Naive thymus-derived CD4-positive, alpha-beta T cell (primary cell): ENCODE data around the gene KLF11. TPM values are rescaled to one million over a fixed set of nuclear protein-coding genes. Genes with fewer than 3 reads are reported as not detected.

Experiments
- ATAC-seq: fragments of 150-1000 bp; cut with Tn5 transposase; 2 replicates; pipeline ENCODE4 v1.10.0; 2021; ENCODE audit warnings: mild to moderate bottlenecking, moderate library complexity
- CTCF ChIA-PET: fragments of 350-600 bp; sonication (Branson Sonifier 250); formaldehyde crosslinking; loops from one replicate; lab custom pipeline; 2021; ENCODE audit warnings: antibody characterized with exemption; lab: Charles Lee
- POLR2A ChIA-PET: fragments of 350-600 bp; sonication (Branson Sonifier 250); formaldehyde crosslinking; loops from one replicate; lab custom pipeline; 2021; ENCODE audit warnings: antibody characterized with exemption, inconsistent platforms; lab: Charles Lee
- DNase-seq, 9 donors: peaks; one replicate each; pipeline versions ENCODE4 v3.0.0 to v3.0.0-alpha.2; 2020 to 2022; ENCODE audit warnings: mixed read lengths in 1 of 9
- H3K27ac ChIP-seq: one replicate; pipeline ENCODE4 v1.7.0; 2013; ENCODE audit warnings: mild to moderate bottlenecking, low read depth, low read length, moderate library complexity
- H3K27me3 ChIP-seq, 2 donors: one replicate each; pipeline ENCODE4 v1.7.0; 2013; ENCODE audit warnings: low read length in 2 of 2, mild to moderate bottlenecking in 2 of 2, moderate library complexity in 2 of 2; ENCODE audit not compliant: control insufficient read depth in 2 of 2, insufficient read depth in 2 of 2
- H3K36me3 ChIP-seq, 3 experiments: 1 replicate in 2 of 3; 2 replicates in 1 of 3; pipeline ENCODE4 v1.7.0; 2013; ENCODE audit warnings: low read length in 3 of 3, mild to moderate bottlenecking in 3 of 3, moderate library complexity in 1 of 3; ENCODE audit not compliant: insufficient read depth in 3 of 3, control insufficient read depth in 2 of 3
- H3K4me1 ChIP-seq, 2 donors: one replicate each; pipeline ENCODE4 v1.7.0; 2013; ENCODE audit warnings: low read length in 2 of 2, mild to moderate bottlenecking in 2 of 2, moderate library complexity in 1 of 2; ENCODE audit not compliant: control insufficient read depth in 2 of 2, insufficient read depth in 2 of 2
- H3K4me3 ChIP-seq: 2 replicates; pipeline ENCODE4 v1.7.0; 2013; ENCODE audit warnings: mild to moderate bottlenecking, low read length
- H3K9me3 ChIP-seq, 3 experiments: 1 replicate in 2 of 3; 2 replicates in 1 of 3; pipeline ENCODE4 v1.7.0; 2013; ENCODE audit warnings: low read length in 3 of 3; ENCODE audit not compliant: control insufficient read depth in 2 of 3
- H3K27ac Mint-ChIP-seq, 9 donors: one replicate each; pipeline ENCODE4 v1.8.0; 2020 to 2022; ENCODE audit warnings: mixed read lengths in 9 of 9, mild to moderate bottlenecking in 8 of 9, moderate library complexity in 5 of 9, inconsistent platforms in 2 of 9
- H3K27me3 Mint-ChIP-seq, 5 donors: one replicate each; pipeline ENCODE4 v1.8.0; 2021 to 2022; ENCODE audit warnings: mixed read lengths in 5 of 5, mild to moderate bottlenecking in 1 of 5
- H3K36me3 Mint-ChIP-seq, 5 donors: one replicate each; pipeline ENCODE4 v1.8.0; 2020 to 2022; ENCODE audit warnings: mixed read lengths in 5 of 5, mild to moderate bottlenecking in 3 of 5, inconsistent platforms in 1 of 5
- H3K4me1 Mint-ChIP-seq, 7 donors: one replicate each; pipeline ENCODE4 v1.8.0; 2020 to 2022; ENCODE audit warnings: mixed read lengths in 7 of 7, mild to moderate bottlenecking in 3 of 7, inconsistent platforms in 1 of 7
- H3K4me3 Mint-ChIP-seq, 10 donors: one replicate each; pipeline ENCODE4 v1.8.0; 2020 to 2022; ENCODE audit warnings: mild to moderate bottlenecking in 10 of 10, mixed read lengths in 10 of 10, moderate library complexity in 6 of 10, inconsistent platforms in 2 of 10
- H3K9me3 Mint-ChIP-seq, 11 donors: one replicate each; pipeline ENCODE4 v1.8.0; 2020 to 2022; ENCODE audit warnings: mixed read lengths in 11 of 11, mild to moderate bottlenecking in 4 of 11, inconsistent platforms in 1 of 11, moderate library complexity in 1 of 11
- intact Hi-C, 2 donors: fragments of 100-400 bp; cut with micrococcal nuclease; formaldehyde crosslinking; loops; one replicate each; pipeline ENCODE4 v1.15.1; 2023
- polyA plus RNA-seq, 2 donors: library from polyadenylated mRNA; unstranded; fragments of 300-500 nt; fragmentation: Illumina TruSeq; gene quantifications; one replicate each; pipeline ENCODE4 v1.2.3, GENCODE V29; 2021
- total RNA-seq, 6 experiments: library from RNA in 5 of 6; stranded (reverse) in 5 of 6; gene quantifications; 1 replicate in 5 of 6; 2 replicates in 1 of 6; pipeline ENCODE4 v1.2.3 and lab custom pipeline; 2021 to 2026

Gene KLF11
- total and polyA plus RNA-seq, 7 experiments from 2014 or later: 1.3 to 48.6 (median 4.8) TPM

DNA sequence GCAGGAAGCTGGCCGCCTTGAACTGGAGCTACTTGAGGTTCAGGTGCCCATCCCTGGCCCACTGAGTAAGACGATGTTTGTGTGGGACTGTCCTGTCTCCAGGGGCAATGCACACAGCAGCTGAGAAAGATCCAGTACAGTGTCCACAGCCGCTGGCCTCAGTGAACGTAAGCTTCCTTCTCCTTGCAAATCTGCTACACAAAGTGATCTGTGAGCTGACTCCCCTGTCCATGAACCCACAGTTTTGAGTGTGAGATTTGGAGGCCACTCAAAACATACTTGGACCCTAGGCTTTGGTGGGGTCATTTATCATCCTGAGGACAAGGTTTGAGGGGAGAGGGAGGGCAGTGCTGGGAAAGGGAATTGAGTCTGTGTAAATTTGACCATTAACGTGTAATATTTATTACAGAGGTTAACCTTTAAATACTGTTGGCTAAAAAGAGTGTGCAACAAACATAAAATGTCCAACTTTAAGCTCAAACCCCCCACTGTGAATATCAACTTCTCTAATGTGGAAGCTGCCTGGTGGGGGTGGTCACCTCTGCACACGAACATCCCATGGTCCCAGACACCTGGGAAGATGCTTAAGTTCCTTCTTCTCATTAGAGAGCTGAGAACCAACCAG, 41.8 kb downstream of the KLF11 start:
- Histone ChIP-seq H3K27me3 (peaks cover 0 to 8% of the 10 kb centered on the region in 2 donors), H3K4me1 (peaks cover 9 to 11% of the 10 kb centered on the region in 2 donors), H3K9me3 (no peaks in the 10 kb centered on the region), H3K4me3 (no peak overlapping the region), H3K36me3 (no peaks in the 10 kb centered on the region), H3K27ac (no peak overlapping the region)
- peaks cover 61 to 89% (median 69%) of the 10 kb centered on the region in 5 donors for H3K27me3 Mint-ChIP-seq
- no peak overlapping the region for H3K27ac Mint-ChIP-seq
- DNase-seq (no peak), ATAC-seq (no peak)
- H3K4me3 Mint-ChIP-seq: no peak overlapping the region
- peaks cover 0 to 2% (median 0%) of the 10 kb centered on the region in 11 donors for H3K9me3 Mint-ChIP-seq
- POLR2A ChIA-PET: no interaction called here
- no peaks in the 10 kb centered on the region for H3K36me3 Mint-ChIP-seq
- CTCF ChIA-PET: interaction anchor here (0.6 to 1.2 kb wide), 2 partner anchors 12 to 525 kb away, joined by 3 to 4 read pairs; no protein-coding TSS in a partner anchor
- peaks cover 6 to 12% (median 8%) of the 10 kb centered on the region in 7 donors for H3K4me1 Mint-ChIP-seq
- intact Hi-C loops: no loop called here

GRCh38 chr2:10085668-10086059, 42.3 kb downstream of the KLF11 start:
- DNase-seq: no peak
- H3K9me3 ChIP-seq: no peaks in the 10 kb centered on the region
- intact Hi-C loops: no loop called here
- POLR2A ChIA-PET: no interaction called here
- no peak overlapping the region for H3K27ac ChIP-seq
- H3K4me1 Mint-ChIP-seq: peaks cover 6 to 12% (median 8%) of the 10 kb centered on the region in 7 donors
- peaks cover 7 to 9% of the 10 kb centered on the region in 2 donors for H3K4me1 ChIP-seq
- H3K27me3 ChIP-seq: peaks cover 0 to 8% of the 10 kb centered on the region in 2 donors
- H3K9me3 Mint-ChIP-seq: peaks cover 0 to 2% (median 0%) of the 10 kb centered on the region in 11 donors
- CTCF ChIA-PET: interaction anchor here (0.6 to 1.2 kb wide), 2 partner anchors 13 to 524 kb away, joined by 3 to 4 read pairs; no protein-coding TSS in a partner anchor
- peaks cover 66 to 94% (median 71%) of the 10 kb centered on the region in 5 donors for H3K27me3 Mint-ChIP-seq
- H3K4me3 Mint-ChIP-seq: no peak overlapping the region
- H3K4me3 ChIP-seq: no peak overlapping the region
- H3K36me3 ChIP-seq: no peaks in the 10 kb centered on the region
- H3K36me3 Mint-ChIP-seq: no peaks in the 10 kb centered on the region
- no peak for ATAC-seq
- no peak overlapping the region for H3K27ac Mint-ChIP-seq

DNA sequence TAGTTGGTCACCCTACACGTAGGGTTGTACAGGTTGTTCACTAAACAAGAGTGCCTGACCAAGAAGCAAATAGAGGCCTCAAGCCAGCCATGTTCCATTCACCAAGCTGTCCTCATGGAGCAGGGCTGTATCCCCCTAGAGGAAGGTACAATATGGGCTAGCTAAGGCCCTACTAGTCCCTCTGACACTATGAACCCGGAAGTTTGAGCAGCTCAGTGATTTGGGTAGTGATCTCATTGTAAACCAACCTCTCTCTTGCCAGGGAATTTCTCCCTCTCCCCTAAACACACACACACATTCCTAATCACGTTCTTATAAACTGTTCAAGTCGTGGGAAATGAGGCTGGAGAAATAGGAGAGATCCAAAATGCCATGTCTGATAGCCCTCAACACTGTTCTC, 43.6 kb downstream of the KLF11 start:
- CTCF ChIA-PET: interaction anchor here (0.8 to 1.9 kb wide), 2 partner anchors 10 to 348 kb away, joined by 3 to 5 read pairs; no protein-coding TSS in a partner anchor
- Histone ChIP-seq H3K27me3 (peaks cover 0 to 4% of the 10 kb centered on the region in 2 donors), H3K36me3 (no peaks in the 10 kb centered on the region), H3K4me3 (no peak overlapping the region), H3K9me3 (no peaks in the 10 kb centered on the region), H3K4me1 (no peaks in the 10 kb centered on the region), H3K27ac (no peak overlapping the region)
- Mint-ChIP-seq H3K4me1 (peaks cover 4 to 7% (median 6%) of the 10 kb centered on the region in 7 donors), H3K9me3 (peaks cover 0 to 2% (median under 1%) of the 10 kb centered on the region in 11 donors), H3K36me3 (peaks cover 0 to 1% (median 0%) of the 10 kb centered on the region in 5 donors), H3K27me3 (peaks cover 62 to 88% (median 66%) of the 10 kb centered on the region in 5 donors), H3K27ac (no peak overlapping the region), H3K4me3 (no peak overlapping the region)
- DNase-seq: no peak
- POLR2A ChIA-PET: no interaction called here
- no peak for ATAC-seq
- intact Hi-C loops: no loop called here

- Histone ChIP-seq H3K4me3 (no peak overlapping the region), H3K4me1 (no peaks in the 10 kb centered on the region), H3K9me3 (no peaks in the 10 kb centered on the region), H3K27me3 (peaks cover 0 to 4% of the 10 kb centered on the region in 2 donors), H3K36me3 (no peaks in the 10 kb centered on the region), H3K27ac (no peak overlapping the region)
- Mint-ChIP-seq H3K9me3 (peaks cover 0 to 6% (median 2%) of the 10 kb centered on the region in 11 donors), H3K4me3 (no peak overlapping the region), H3K27ac (no peak overlapping the region), H3K36me3 (peaks cover 0 to 1% (median 0%) of the 10 kb centered on the region in 5 donors), H3K27me3 (peaks cover 65 to 89% (median 67%) of the 10 kb centered on the region in 5 donors), H3K4me1 (peaks cover 5 to 11% (median 6%) of the 10 kb centered on the region in 7 donors)
- intact Hi-C loops: no loop called here
- DNase-seq: no peak
- ATAC-seq: no peak
- CTCF ChIA-PET: interaction anchor here (0.8 to 1.9 kb wide), 2 partner anchors 10 to 348 kb away, joined by 3 to 5 read pairs; no protein-coding TSS in a partner anchor
- POLR2A ChIA-PET: no interaction called here
Observed at GRCh38 chr2:10087360-10087759, 44.0 kb downstream of the KLF11 start.

GRCh38 chr2:10089565-10090190, 46.3 kb downstream of the KLF11 start:
- no peaks in the 10 kb centered on the region for H3K36me3 ChIP-seq
- H3K36me3 Mint-ChIP-seq: peaks cover 0 to 5% (median 4%) of the 10 kb centered on the region in 5 donors
- H3K27ac ChIP-seq: no peak overlapping the region
- no peak overlapping the region for H3K4me3 ChIP-seq
- ATAC-seq (no peak), DNase-seq (no peak)
- no peaks in the 10 kb centered on the region for H3K4me1 ChIP-seq
- H3K27me3 Mint-ChIP-seq: peaks cover 60 to 82% (median 63%) of the 10 kb centered on the region in 5 donors
- no peak overlapping the region for H3K27ac Mint-ChIP-seq
- no peaks in the 10 kb centered on the region for H3K9me3 ChIP-seq
- no peak overlapping the region for H3K4me3 Mint-ChIP-seq
- H3K4me1 Mint-ChIP-seq: peaks cover 5 to 11% (median 7%) of the 10 kb centered on the region in 7 donors
- H3K27me3 ChIP-seq: peaks cover 0 to 7% of the 10 kb centered on the region in 2 donors
- ChIA-PET CTCF (no interaction called here), POLR2A (no interaction called here)
- H3K9me3 Mint-ChIP-seq: peaks cover 0 to 10% (median 4%) of the 10 kb centered on the region in 11 donors
- intact Hi-C loops: no loop called here

DNA sequence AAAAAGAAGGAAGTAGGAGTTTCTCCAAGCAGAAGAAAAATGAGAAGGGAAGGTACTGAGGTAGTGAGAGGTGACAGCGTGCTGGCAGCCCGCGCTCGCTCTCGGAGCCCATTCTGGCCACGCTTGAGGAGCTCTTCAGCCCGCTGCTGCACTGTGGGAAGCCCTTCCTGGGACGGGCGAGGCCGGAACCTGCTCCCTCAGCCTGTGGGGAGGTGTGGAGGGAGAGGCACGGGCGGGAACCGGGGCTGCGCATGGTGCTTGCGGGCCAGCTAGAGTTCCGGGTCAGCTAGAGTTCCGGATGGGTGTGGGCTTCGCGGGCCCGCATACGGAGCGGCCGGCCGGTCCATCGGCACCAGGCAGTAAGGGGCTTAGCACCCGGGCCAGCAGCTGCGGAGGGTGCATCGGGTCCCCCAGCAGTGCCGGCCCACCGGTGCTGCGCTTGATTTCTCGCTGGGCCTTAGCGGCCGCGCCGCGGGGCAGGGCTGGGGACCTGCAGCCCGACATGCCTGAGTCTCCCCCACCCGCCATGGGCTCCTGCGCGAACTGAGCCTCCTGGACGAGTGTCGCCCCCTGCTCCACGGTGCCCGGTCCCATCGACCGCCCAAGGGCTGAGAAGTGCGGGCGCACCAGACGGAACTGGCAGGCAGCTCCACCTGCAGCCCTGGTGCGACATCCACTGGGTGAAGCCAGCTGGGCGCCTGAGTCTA, 48.0 kb downstream of the KLF11 start:
- ChIA-PET CTCF (interaction anchor here (0.9 to 1.9 kb wide), 3 partner anchors 17 to 344 kb away, joined by 3 to 8 read pairs (median 5); no protein-coding TSS in a partner anchor), POLR2A (no interaction called here)
- peaks cover 0 to 5% (median 4%) of the 10 kb centered on the region in 5 donors for H3K36me3 Mint-ChIP-seq
- peak in 4 of 9 donors; percentile 15 to 36 (median 22) for DNase-seq
- peaks cover 56 to 83% (median 68%) of the 10 kb centered on the region in 5 donors for H3K27me3 Mint-ChIP-seq
- intact Hi-C loops: no loop called here
- no peak overlapping the region for H3K27ac ChIP-seq
- no peaks in the 10 kb centered on the region for H3K4me1 ChIP-seq
- peaks cover 0 to 10% (median 3%) of the 10 kb centered on the region in 11 donors for H3K9me3 Mint-ChIP-seq
- no peaks in the 10 kb centered on the region for H3K36me3 ChIP-seq
- peaks cover 5 to 11% (median 8%) of the 10 kb centered on the region in 7 donors for H3K4me1 Mint-ChIP-seq
- peak overlapping the region; percentile 25 to 87 (median 72) for H3K4me3 Mint-ChIP-seq
- H3K27me3 ChIP-seq: peaks cover 0 to 3% of the 10 kb centered on the region in 2 donors
- peak; percentile 46 for ATAC-seq
- no peaks in the 10 kb centered on the region for H3K9me3 ChIP-seq
- no peak overlapping the region for H3K27ac Mint-ChIP-seq
- no peak overlapping the region for H3K4me3 ChIP-seq
